Sigmoid colon (tissue), 7 donors: ENCODE measurements around the gene LRFN3. TPM values are rescaled to one million over a fixed set of nuclear protein-coding genes. Genes with fewer than 3 reads are reported as not detected.

Experiments
- DNase-seq: peaks from one replicate; pipeline ENCODE4 v3.0.0-alpha.2; 2019
- H3K27ac ChIP-seq, 4 donors: fragments of 200-600 bp; sonication (generic); one replicate each; pipeline ENCODE4 v1.5.1; 2016 to 2019; ENCODE audit warnings: mild to moderate bottlenecking in 1 of 4
- H3K27me3 ChIP-seq, 3 donors: fragments of 200-600 bp; sonication (generic); one replicate each; pipeline ENCODE4 v1.5.1; 2019; ENCODE audit warnings: mild to moderate bottlenecking in 1 of 3
- H3K36me3 ChIP-seq, 4 donors: fragments of 200-600 bp; sonication (generic); one replicate each; pipeline ENCODE4 v1.5.1; 2016 to 2019
- H3K4me1 ChIP-seq, 4 donors: fragments of 200-600 bp; sonication (generic); one replicate each; pipeline ENCODE4 v1.5.1; 2017 to 2019
- H3K4me3 ChIP-seq, 4 donors: fragments of 200-600 bp; sonication (generic); one replicate each; pipeline ENCODE4 v1.5.1; 2017 to 2019; ENCODE audit warnings: mild to moderate bottlenecking in 2 of 4, moderate library complexity in 1 of 4
- H3K9me3 ChIP-seq, 4 donors: fragments of 200-600 bp in 3 of 4; sonication (generic) in 3 of 4; one replicate each; pipeline versions ENCODE4 v1.5.1 to v1.6.1; 2013 to 2019
- CTCF ChIP-seq, 4 experiments: fragments of 450-650 bp in 3 of 4; fragments of 200-600 bp in 1 of 4; IDR thresholded peaks; one replicate each; pipeline ENCODE4 v1.5.1; 2016 to 2019; ENCODE audit warnings: antibody characterized with exemption in 4 of 4, mild to moderate bottlenecking in 3 of 4, moderate library complexity in 2 of 4
- EP300 ChIP-seq, 4 donors: sonication (generic); formaldehyde crosslinking; IDR thresholded peaks; one replicate each; pipeline ENCODE4 v1.6.1; 2017; ENCODE audit warnings: antibody characterized with exemption in 4 of 4
- POLR2A ChIP-seq, 2 donors: fragments of 450-650 bp; IDR thresholded peaks; one replicate each; pipeline ENCODE4 v1.6.1; 2016; ENCODE audit warnings: antibody characterized with exemption in 2 of 2, mild to moderate bottlenecking in 2 of 2, moderate library complexity in 2 of 2
- POLR2AphosphoS5 ChIP-seq, 4 donors: sonication (generic); formaldehyde crosslinking; IDR thresholded peaks; one replicate each; pipeline ENCODE4 v1.6.1; 2017; ENCODE audit warnings: antibody characterized with exemption in 4 of 4
- WGBS, 2 donors: extraction: QIAGEN DNeasy Blood & Tissue Kit; methylation state at CpG; one replicate each; pipeline ENCODE4 v1.1.7; 2013; 5-methylcytosine and 5-hydroxymethylcytosine counted together
- intact Hi-C: fragments of 100-400 bp; cut with DNase I; formaldehyde crosslinking; loops from one replicate; pipeline ENCODE4 v1.15.1; 2023
- polyA plus RNA-seq, 3 donors: library from polyadenylated mRNA; stranded (reverse); fragments of 200-250 nt; gene quantifications; one replicate each; pipeline ENCODE4 v1.2.3, GENCODE V29; 2013
- total RNA-seq, 4 donors: library from RNA; depleted of rRNA; stranded (reverse); fragments of >200 nt; gene quantifications; one replicate each; pipeline ENCODE4 v1.1.0, GENCODE V29; 2016
- donor health status: healthy with polysubstance abuse.
- donor health status: Bipolar disorder and iron deficiency.
- donor health status: healthy.

The LRFN3 gene
- total RNA-seq (1 to 10 TPM; 4.6 to 7.2 (median 6.6) TPM), polyA plus RNA-seq (1 to 10 TPM; 5.3 to 9.7 (median 6.0) TPM)

- peak; percentile 87 for DNase-seq
- no peaks in the 10 kb centered on the region for H3K9me3 ChIP-seq
- TF ChIP-seq POLR2AphosphoS5 (IDR thresholded peaks at IDR 0.05) (peak in 3 of 4 donors; percentile 22 to 34 (median 26)), POLR2A (IDR thresholded peaks at IDR 0.05) (no peak)
- peaks cover 0 to 38% (median 31%) of the 10 kb centered on the region in 4 donors for H3K4me1 ChIP-seq
- peak within 1 kb of the TSS; percentile 83 to 95 (median 86) for H3K27ac ChIP-seq
- H3K4me3 ChIP-seq: peak within 1 kb of the TSS; percentile 60 to 95 (median 82)
- intact Hi-C loops: loop anchor here (2.0 kb wide), 1 partner anchor 119 kb away; the partner anchor contains the start of genes THAP8 and WDR62
- no peaks in the 10 kb centered on the region for H3K27me3 ChIP-seq
- peaks cover 0 to 20% (median 9%) of the 10 kb centered on the region in 4 donors for H3K36me3 ChIP-seq
- WGBS, 2 donors: 1 to 2% methylated on average over 68 of the region's 68 CpGs
These were observed at the start of gene LRFN3 for GRCh38 chr19:35935911-35936737. LRFN3 (plus strand) TSS chr19:35936374; CDS start chr19:35939426, 3,052 bp downstream.

- Histone ChIP-seq H3K9me3 (no peaks in the 10 kb centered on the region), H3K4me3 (no peak overlapping the region), H3K4me1 (no peaks in the 10 kb centered on the region), H3K27ac (no peak overlapping the region), H3K36me3 (peaks cover 13 to 46% (median 29%) of the 10 kb centered on the region in 4 donors), H3K27me3 (no peaks in the 10 kb centered on the region)
- 93 to 95% methylated on average over 5 of the region's 5 CpGs for WGBS, 2 donors
- TF ChIP-seq POLR2A (IDR thresholded peaks at IDR 0.05) (no peak), POLR2AphosphoS5 (IDR thresholded peaks at IDR 0.05) (no peak)
- DNase-seq: no peak
- intact Hi-C loops: no loop called here
These were observed 49.0 kb upstream of the LRFN3 start for GRCh38 chr19:35887197-35887596.

- Histone ChIP-seq H3K4me1 (no peaks in the 10 kb centered on the region), H3K27me3 (no peaks in the 10 kb centered on the region), H3K27ac (no peak overlapping the region), H3K9me3 (no peaks in the 10 kb centered on the region), H3K36me3 (peaks cover 13 to 58% (median 33%) of the 10 kb centered on the region in 4 donors), H3K4me3 (no peak overlapping the region)
- intact Hi-C loops: no loop called here
- DNase-seq: no peak
- no peak for TF ChIP-seq POLR2A (IDR thresholded peaks at IDR 0.05)
- TF ChIP-seq CTCF (IDR thresholded peaks at IDR 0.05): no peak
- no peak for TF ChIP-seq EP300 (IDR thresholded peaks at IDR 0.05)
- no peak for TF ChIP-seq POLR2AphosphoS5 (IDR thresholded peaks at IDR 0.05)
- 93 to 94% methylated on average over 9 of the region's 9 CpGs for WGBS, 2 donors
These were observed 47.8 kb upstream of the LRFN3 start for GRCh38 chr19:35888398-35888797.

GRCh38 chr19:35889370-35890112 lies 46.6 kb upstream of the LRFN3 start:
- peaks cover 13 to 69% (median 37%) of the 10 kb centered on the region in 4 donors for H3K36me3 ChIP-seq

More at GRCh38 chr19:35889370-35890112, 46.6 kb upstream of the LRFN3 start:
- no peak for DNase-seq
- 93 to 97% methylated on average over 18 of the region's 18 CpGs for WGBS, 2 donors
- Histone ChIP-seq H3K27ac (no peak overlapping the region), H3K4me1 (no peaks in the 10 kb centered on the region), H3K27me3 (no peaks in the 10 kb centered on the region), H3K9me3 (no peaks in the 10 kb centered on the region), H3K4me3 (no peak overlapping the region)
- intact Hi-C loops: no loop called here
- TF ChIP-seq POLR2A (IDR thresholded peaks at IDR 0.05): no peak
- no peak for TF ChIP-seq EP300 (IDR thresholded peaks at IDR 0.05)
- no peak for TF ChIP-seq POLR2AphosphoS5 (IDR thresholded peaks at IDR 0.05)
- TF ChIP-seq CTCF (IDR thresholded peaks at IDR 0.05): no peak
